RWPE2 (cell line): ENCODE data around the gene FAM216A.

Experiments used
- ATAC-seq: fragments of 200-7000 bp; cut with Tn5 transposase; 3 replicates; pipeline ENCODE4 v1.9.1; 2021; ENCODE audit warnings: low read depth
- DNase-seq: peaks from one replicate; pipeline ENCODE4 v3.0.0-alpha.2; 2020; ENCODE audit warnings: low spot score
- H3K27ac ChIP-seq: fragments of 450-650 bp; 2 replicates; pipeline ENCODE4 v1.5.1; 2017; ENCODE audit warnings: mild to moderate bottlenecking; ENCODE audit not compliant: poor library complexity, severe bottlenecking
- H3K27me3 ChIP-seq: fragments of 250-450 bp; sonication (Bioruptor Pico); 2 replicates; pipeline ENCODE4 v1.5.1; 2021; ENCODE audit warnings: mild to moderate bottlenecking, moderate library complexity; ENCODE audit not compliant: insufficient read depth, poor library complexity, severe bottlenecking
- H3K36me3 ChIP-seq: fragments of 250-450 bp; sonication (Bioruptor Pico); 2 replicates; pipeline ENCODE4 v1.5.1; 2020; ENCODE audit warnings: low read depth, mild to moderate bottlenecking, moderate library complexity
- H3K4me1 ChIP-seq: fragments of 250-450 bp; sonication (Bioruptor Pico); 2 replicates; pipeline ENCODE4 v1.5.1; 2021; ENCODE audit warnings: mild to moderate bottlenecking, moderate library complexity; ENCODE audit not compliant: insufficient read depth, poor library complexity, severe bottlenecking
- H3K4me3 ChIP-seq: fragments of 250-450 bp; sonication (Bioruptor Pico); 2 replicates; pipeline ENCODE4 v1.5.1; 2021; ENCODE audit warnings: mild to moderate bottlenecking, moderate library complexity; ENCODE audit not compliant: severe bottlenecking
- H3K9me3 ChIP-seq: fragments of 250-450 bp; sonication (Bioruptor Pico); 2 replicates; pipeline ENCODE4 v1.5.1; 2021; ENCODE audit warnings: mild to moderate bottlenecking, moderate library complexity; ENCODE audit not compliant: severe bottlenecking
- TF ChIP-seq, protein P1 (sequence below): fragments of 450-650 bp; IDR thresholded peaks from one replicate; pipeline ENCODE4 v1.5.1; 2017; ENCODE audit warnings: mild to moderate bottlenecking, moderate library complexity; ENCODE audit not compliant: poor library complexity, severe bottlenecking

Gene FAM216A

DNA sequence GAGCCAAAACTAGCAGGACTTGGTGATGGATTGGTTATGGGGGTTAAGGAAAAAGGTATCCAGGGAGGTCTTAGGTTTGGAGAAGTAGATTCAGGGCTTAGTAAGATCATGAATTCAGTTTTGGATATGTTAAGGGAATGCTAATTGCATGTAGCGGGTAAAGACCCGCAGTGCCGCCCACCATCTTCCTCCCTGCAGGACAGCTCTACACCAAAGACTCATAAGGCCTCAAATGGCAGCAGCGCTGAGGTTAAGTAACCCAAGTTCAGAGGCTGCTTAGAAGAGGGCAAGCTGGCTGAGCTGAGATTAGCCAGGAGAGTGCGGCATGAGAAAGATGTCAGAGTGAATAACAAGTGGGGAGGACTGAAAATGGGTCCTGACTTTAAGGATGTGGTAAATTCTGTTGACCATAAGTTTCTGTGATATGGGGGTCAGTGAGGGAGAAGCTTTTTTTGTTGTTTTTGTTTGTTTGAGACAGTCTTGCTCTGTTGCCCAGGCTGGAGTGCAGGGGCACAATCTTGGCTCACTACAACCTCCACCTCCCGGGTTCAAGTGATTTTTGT lies 59.7 kb downstream of the FAM216A start:
- Histone ChIP-seq H3K27me3 (no peaks in the 10 kb centered on the region), H3K9me3 (no peaks in the 10 kb centered on the region), H3K4me1 (peaks cover 18% of the 10 kb centered on the region), H3K4me3 (no peak overlapping the region), H3K27ac (no peak overlapping the region), H3K36me3 (peaks cover 11% of the 10 kb centered on the region)
- ATAC-seq (no peak), DNase-seq (no peak)
- TF ChIP-seq, protein P1, sequence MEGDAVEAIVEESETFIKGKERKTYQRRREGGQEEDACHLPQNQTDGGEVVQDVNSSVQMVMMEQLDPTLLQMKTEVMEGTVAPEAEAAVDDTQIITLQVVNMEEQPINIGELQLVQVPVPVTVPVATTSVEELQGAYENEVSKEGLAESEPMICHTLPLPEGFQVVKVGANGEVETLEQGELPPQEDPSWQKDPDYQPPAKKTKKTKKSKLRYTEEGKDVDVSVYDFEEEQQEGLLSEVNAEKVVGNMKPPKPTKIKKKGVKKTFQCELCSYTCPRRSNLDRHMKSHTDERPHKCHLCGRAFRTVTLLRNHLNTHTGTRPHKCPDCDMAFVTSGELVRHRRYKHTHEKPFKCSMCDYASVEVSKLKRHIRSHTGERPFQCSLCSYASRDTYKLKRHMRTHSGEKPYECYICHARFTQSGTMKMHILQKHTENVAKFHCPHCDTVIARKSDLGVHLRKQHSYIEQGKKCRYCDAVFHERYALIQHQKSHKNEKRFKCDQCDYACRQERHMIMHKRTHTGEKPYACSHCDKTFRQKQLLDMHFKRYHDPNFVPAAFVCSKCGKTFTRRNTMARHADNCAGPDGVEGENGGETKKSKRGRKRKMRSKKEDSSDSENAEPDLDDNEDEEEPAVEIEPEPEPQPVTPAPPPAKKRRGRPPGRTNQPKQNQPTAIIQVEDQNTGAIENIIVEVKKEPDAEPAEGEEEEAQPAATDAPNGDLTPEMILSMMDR, result no peak

DNA sequence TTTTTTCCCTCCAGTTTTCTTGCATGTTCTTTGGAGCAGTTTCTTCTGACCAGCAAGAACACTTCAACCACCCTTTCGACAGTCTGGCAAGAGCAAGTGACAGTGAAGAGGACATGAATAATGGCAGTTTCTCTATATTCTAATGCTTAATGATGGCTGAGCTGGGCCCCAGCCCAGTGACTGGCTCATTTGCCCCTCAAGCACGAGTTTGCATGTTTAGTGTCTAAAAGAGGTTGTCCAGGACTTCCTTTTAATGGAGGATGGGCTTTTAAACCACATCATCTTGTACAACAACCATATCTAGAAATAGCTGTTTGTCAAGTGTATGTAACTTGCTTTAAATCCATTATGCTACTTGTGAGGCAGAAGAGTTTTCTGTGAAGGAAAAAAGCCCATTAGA lies 61.9 kb downstream of the FAM216A start:
- TF ChIP-seq, protein P1, result no peak
- Histone ChIP-seq H3K4me3 (no peak overlapping the region), H3K27ac (no peak overlapping the region), H3K4me1 (peaks cover 25% of the 10 kb centered on the region), H3K36me3 (peaks cover 33% of the 10 kb centered on the region), H3K27me3 (no peaks in the 10 kb centered on the region), H3K9me3 (no peaks in the 10 kb centered on the region)
- DNase-seq (no peak), ATAC-seq (no peak)

DNA sequence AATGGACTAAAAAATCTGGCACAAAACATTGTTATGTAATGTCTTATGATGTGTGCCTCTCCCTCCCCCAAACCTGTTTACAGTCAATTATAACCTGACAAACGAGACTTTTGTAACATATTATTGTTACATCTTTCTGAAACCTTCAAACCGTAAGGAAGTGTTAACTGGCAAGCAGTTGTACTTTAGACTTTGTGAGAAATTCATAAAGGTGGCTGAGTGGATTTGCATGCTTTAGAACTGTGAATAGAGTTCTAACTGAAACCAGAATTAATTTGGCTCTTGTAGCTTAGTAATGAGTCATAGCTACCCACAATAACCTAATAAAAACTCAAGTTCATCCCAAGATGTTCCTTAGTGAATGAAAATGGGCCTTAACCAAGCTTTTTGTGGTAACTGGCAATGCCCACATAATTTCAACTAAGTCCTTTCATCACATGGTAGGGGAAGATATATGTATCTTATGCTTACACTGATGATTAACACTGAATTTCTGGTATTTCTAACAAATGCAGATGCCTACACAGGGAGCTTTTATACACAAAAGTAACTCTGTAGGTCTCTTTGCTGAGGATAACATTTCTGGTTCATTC lies 63.2 kb downstream of the FAM216A start:
- H3K9me3 ChIP-seq, result no peaks in the 10 kb centered on the region
- H3K27ac ChIP-seq, result peak overlapping the region; percentile 42
- H3K36me3 ChIP-seq, result peaks cover 46% of the 10 kb centered on the region
- H3K4me3 ChIP-seq, result no peak overlapping the region
- no peaks in the 10 kb centered on the region for H3K27me3 ChIP-seq
- TF ChIP-seq, protein P1, result no peak
- DNase-seq (no peak), ATAC-seq (peak; percentile 55)
- peaks cover 30% of the 10 kb centered on the region for H3K4me1 ChIP-seq

DNA sequence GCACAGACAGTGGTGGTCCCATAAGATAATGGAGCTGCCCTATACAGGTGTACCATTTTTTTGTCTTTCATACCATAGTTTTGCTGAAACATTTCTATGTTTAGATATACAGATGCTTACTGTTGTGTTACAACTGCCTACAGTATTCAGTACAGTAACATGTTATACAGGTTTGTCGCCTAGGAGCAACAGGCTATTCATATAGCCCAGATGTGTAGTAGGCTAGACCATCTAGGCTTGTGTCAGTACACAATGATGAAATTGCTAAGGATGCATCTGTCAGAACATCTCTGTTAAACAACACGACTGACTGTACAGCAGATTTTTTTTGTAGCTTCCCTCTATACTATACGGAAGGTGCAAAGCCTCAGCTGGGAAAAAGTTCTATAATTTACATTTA lies 64.0 kb downstream of the FAM216A start:
- TF ChIP-seq, protein P1, result no peak
- Histone ChIP-seq H3K4me3 (no peak overlapping the region), H3K27ac (peak overlapping the region; percentile 42), H3K4me1 (peaks cover 38% of the 10 kb centered on the region), H3K27me3 (no peaks in the 10 kb centered on the region), H3K36me3 (peaks cover 53% of the 10 kb centered on the region), H3K9me3 (no peaks in the 10 kb centered on the region)
- DNase-seq (no peak), ATAC-seq (no peak)

DNA sequence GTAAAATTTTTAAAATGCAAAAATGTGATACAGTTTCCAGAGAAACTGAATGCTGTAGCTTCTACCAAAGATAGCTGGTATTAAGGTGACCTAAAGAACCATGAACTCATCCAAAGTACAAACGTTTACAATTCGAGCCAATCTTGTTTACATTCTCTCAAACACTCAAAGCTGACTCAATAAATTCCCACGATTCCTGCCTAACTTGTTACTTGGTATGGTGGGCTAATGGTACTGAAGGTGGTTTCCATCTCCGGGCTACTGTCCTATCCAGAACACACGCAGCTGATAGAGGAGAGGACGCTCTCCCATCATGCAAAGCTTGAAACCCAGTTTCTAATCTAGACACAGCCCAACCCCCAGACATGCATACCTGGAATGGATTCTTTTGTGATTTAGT lies 65.0 kb downstream of the FAM216A start:
- Histone ChIP-seq H3K27me3 (no peaks in the 10 kb centered on the region), H3K36me3 (peaks cover 61% of the 10 kb centered on the region), H3K4me3 (no peak overlapping the region), H3K9me3 (no peaks in the 10 kb centered on the region), H3K4me1 (peaks cover 47% of the 10 kb centered on the region), H3K27ac (peak overlapping the region; percentile 42)
- ATAC-seq (no peak), DNase-seq (no peak)
- TF ChIP-seq, protein P1, result no peak
